Measurements from ENCODE around the gene KRT78.

DNA sequence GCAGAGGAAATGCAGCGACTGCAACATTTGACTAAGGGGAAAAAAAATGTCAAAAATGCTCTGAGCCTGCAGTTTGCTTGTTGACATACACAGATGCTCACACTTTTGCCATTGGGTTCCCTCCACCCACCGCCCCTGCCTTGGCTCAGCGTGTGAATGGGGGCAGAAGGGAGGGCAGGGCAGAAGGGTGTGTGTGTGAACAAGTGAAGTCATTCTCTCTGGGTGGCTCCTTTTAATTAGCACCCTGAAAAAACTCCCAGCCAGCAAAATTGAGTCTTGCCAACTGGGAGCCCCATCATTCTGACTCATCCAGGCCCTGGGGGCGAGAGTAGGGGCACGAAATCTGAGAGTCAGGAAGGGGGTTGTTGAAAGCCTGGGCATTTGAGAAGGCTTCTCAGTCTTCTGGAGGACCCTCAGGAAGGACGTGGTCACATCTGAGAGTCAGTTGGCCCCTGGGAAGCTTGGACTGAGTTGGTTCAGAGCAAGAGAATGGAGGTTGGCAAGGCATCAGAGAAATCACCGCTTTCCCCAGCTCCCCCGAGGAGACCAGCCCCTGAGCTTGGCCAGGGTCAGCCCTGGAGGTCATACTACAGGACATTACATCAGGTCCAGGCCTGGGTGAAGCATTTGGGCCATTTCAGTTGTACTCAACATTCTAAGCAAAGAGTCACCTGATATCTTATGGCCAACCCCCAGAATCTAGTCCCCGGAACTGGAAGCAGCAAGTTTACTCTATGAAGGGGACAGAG lies 22.7 kb upstream of the KRT78 start:
- no peak for TF ChIP-seq KDM5A (IDR thresholded peaks at IDR 0.05)
- TF ChIP-seq RNF2 (IDR thresholded peaks at IDR 0.05; ENCODE audit: borderline replicate concordance, low read depth), result no peak
- TF ChIP-seq POLR2A (IDR thresholded peaks at IDR 0.05; ENCODE audit: low read length), result no peak

Measured in A549 (cell line).